ENCODE measurements around the gene VPS36.

Gene VPS36

DNA sequence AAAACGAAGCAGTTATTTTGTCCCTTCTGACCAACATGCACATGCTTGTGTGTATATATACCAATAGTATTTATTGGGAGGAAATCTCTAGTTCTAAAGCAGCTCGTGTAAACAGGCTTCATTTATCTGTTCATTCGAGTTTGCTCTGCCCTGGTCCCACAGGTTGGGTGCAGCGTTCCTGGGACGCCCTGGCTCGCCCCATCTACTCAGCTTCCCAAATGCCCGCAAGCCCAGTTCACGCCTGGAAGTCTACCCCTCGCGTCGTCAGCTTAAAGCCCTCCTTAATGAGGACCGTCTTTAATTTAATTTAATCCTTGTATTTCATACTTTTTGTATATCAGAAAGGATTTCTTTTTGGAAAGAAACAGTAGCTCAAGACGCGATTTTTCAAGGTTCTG, 45.1 kb downstream of the VPS36 start:
- Mint-ChIP-seq H3K9me3 (no peaks in the 10 kb centered on the region), H3K4me1 (no peaks in the 10 kb centered on the region), H3K27ac (no peak overlapping the region), H3K4me3 (peak overlapping the region; percentile 76 to 83 (median 81)), H3K27me3 (ENCODE audit: low read depth) (peaks cover 43% of the 10 kb centered on the region), H3K36me3 (ENCODE audit: low read depth) (no peaks in the 10 kb centered on the region)
- TF ChIP-seq, protein P1, sequence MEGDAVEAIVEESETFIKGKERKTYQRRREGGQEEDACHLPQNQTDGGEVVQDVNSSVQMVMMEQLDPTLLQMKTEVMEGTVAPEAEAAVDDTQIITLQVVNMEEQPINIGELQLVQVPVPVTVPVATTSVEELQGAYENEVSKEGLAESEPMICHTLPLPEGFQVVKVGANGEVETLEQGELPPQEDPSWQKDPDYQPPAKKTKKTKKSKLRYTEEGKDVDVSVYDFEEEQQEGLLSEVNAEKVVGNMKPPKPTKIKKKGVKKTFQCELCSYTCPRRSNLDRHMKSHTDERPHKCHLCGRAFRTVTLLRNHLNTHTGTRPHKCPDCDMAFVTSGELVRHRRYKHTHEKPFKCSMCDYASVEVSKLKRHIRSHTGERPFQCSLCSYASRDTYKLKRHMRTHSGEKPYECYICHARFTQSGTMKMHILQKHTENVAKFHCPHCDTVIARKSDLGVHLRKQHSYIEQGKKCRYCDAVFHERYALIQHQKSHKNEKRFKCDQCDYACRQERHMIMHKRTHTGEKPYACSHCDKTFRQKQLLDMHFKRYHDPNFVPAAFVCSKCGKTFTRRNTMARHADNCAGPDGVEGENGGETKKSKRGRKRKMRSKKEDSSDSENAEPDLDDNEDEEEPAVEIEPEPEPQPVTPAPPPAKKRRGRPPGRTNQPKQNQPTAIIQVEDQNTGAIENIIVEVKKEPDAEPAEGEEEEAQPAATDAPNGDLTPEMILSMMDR (IDR thresholded peaks at IDR 0.05; ENCODE audit: unreplicated experiment in 3 of 3), result no peak

DNA sequence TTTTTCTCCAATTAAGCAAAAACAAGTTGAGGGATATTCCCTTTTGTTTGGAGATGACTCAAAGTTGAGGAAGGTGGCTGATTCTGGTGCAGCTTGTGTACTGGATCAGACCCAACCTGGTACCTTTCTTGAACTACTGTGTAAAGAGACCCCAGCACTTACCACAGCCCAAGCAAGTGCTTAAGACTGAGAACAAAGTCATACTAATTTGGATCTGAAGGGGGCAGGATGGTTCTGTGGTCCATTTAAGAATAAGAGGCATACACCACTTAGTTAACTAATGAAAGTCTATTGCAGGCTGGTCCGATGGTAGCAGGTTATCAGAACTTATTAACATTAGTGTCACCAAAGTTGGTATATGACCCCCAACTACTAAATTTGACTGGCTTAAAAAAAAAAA, 50.7 kb downstream of the VPS36 start:
- TF ChIP-seq, protein P1 (IDR thresholded peaks at IDR 0.05; ENCODE audit: unreplicated experiment in 3 of 3), result no peak
- Mint-ChIP-seq H3K4me1 (peaks cover 10% of the 10 kb centered on the region), H3K4me3 (no peak overlapping the region), H3K36me3 (ENCODE audit: low read depth) (no peaks in the 10 kb centered on the region), H3K27me3 (ENCODE audit: low read depth) (peaks cover 22% of the 10 kb centered on the region), H3K9me3 (no peaks in the 10 kb centered on the region), H3K27ac (no peak overlapping the region)

DNA sequence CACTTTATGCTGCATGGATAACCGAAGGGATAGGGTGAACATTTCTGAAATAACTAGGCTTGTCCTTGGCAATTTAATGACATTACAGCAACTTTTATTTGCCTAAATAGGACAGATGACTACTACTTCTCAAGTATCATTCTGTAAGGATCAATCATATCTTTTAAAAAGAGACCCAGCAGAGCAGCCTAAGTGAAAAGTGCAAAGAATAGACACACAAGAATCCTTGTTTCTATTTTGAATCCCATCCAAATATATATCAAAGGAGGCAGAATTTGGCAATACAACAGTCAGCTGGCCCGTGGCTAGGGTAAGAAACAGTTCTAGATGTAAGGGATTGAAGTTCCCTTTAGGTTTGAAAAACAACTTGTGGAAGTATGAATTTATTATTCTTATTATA, 51.4 kb downstream of the VPS36 start:
- Mint-ChIP-seq H3K27ac (no peak overlapping the region), H3K4me3 (no peak overlapping the region), H3K4me1 (peaks cover 10% of the 10 kb centered on the region), H3K27me3 (ENCODE audit: low read depth) (peaks cover 15% of the 10 kb centered on the region), H3K9me3 (no peaks in the 10 kb centered on the region), H3K36me3 (ENCODE audit: low read depth) (no peaks in the 10 kb centered on the region)
- TF ChIP-seq, protein P1 (IDR thresholded peaks at IDR 0.05; ENCODE audit: unreplicated experiment in 3 of 3), result no peak

DNA sequence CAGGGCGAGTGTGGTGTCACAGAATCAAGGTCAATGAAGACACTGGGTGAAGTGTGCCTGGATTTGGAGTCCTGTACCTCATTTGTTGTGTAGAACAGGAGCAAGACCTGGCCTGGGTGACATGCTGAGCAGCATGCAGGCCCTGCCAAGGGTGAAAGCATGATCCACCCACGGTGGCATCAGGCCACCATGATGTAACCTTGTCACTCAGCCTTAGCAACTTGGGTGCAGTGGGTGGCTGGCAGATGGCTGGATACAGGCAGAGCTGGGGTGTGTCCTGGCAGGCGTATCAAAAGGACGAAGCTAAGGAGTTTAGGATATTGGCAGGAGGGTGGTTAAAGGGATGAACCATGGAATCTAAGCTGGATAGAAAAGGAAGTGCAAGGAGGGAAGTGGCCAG, 54.7 kb downstream of the VPS36 start:
- no peaks in the 10 kb centered on the region for H3K36me3 Mint-ChIP-seq (ENCODE audit: low read depth)
- no peaks in the 10 kb centered on the region for H3K9me3 Mint-ChIP-seq
- no peak overlapping the region for H3K4me3 Mint-ChIP-seq
- peaks cover 10% of the 10 kb centered on the region for H3K4me1 Mint-ChIP-seq
- TF ChIP-seq, protein P1 (IDR thresholded peaks at IDR 0.05; ENCODE audit: unreplicated experiment in 3 of 3), result no peak
- H3K27ac Mint-ChIP-seq, result no peak overlapping the region
- no peaks in the 10 kb centered on the region for H3K27me3 Mint-ChIP-seq (ENCODE audit: low read depth)

DNA sequence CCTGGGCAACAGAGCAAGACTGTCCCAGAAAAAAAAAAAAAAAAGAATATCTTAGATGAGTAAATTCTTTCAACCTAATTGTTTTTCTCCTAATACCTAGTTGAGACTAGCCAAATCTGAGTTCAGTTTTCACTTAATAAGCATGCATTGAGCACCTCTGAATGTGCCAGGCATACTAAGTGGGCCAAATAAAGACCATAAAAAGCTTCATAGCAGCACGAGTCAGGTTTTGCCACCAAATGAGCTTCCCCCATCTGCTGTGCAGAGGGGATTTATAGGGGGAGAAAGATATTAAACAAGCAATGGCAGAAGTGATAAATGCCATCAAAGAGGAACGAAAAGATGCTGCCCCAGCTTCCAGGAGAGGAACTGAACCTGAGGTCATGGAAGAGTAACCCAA, 55.8 kb downstream of the VPS36 start:
- Mint-ChIP-seq H3K4me3 (no peak overlapping the region), H3K27me3 (ENCODE audit: low read depth) (no peaks in the 10 kb centered on the region), H3K4me1 (peaks cover 10% of the 10 kb centered on the region), H3K27ac (no peak overlapping the region), H3K36me3 (ENCODE audit: low read depth) (no peaks in the 10 kb centered on the region), H3K9me3 (no peaks in the 10 kb centered on the region)
- TF ChIP-seq, protein P1 (IDR thresholded peaks at IDR 0.05; ENCODE audit: unreplicated experiment in 3 of 3), result no peak

DNA sequence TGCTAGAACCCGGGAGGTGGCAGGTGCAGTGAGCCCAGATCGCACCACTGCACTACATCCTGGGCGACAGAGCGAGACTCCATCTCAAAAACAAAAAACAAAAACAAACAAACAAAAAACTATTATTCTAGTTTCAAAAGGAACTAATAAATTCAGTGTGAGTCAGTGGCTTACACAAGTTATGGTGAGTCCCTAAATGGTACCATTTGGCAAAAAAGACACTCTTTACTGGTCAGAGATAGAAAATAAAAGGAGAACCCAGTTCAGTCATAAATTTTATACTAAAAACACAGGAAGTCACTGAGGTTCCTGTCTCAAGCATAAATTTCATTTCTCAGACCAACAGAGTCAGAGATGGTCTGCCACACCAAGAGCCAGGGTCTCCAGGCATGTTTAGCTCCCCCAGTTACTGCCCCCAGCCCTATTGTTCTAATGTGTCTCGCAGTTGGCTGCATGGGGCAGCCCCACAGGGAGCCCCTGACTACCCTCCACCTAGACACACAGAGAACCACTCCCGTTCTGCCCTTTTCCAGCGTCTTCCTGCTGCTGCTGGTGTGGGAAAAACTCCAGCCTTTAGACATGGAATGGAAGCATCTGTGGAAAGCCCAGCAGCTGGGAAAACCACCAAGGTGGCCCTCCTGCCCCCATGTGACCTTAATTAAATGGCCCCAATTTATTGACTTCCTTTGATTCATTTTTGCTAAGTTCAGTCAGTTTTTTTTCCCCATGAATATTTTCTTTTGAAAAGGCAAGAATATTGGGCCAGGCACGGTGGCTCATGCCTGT, 56.7 kb downstream of the VPS36 start:
- H3K36me3 Mint-ChIP-seq (ENCODE audit: low read depth), result no peaks in the 10 kb centered on the region
- H3K4me1 Mint-ChIP-seq, result peaks cover 5% of the 10 kb centered on the region
- no peaks in the 10 kb centered on the region for H3K9me3 Mint-ChIP-seq
- TF ChIP-seq, protein P1 (IDR thresholded peaks at IDR 0.05; ENCODE audit: unreplicated experiment in 3 of 3), result no peak
- no peak overlapping the region for H3K27ac Mint-ChIP-seq
- H3K27me3 Mint-ChIP-seq (ENCODE audit: low read depth), result no peaks in the 10 kb centered on the region
- H3K4me3 Mint-ChIP-seq, result no peak overlapping the region
